Astrocyte of the spinal cord (primary cell): Measurements from ENCODE around the gene MYO1G.
"Not testable (repeated sequence)": the region's sequence is repeated elsewhere in the genome, so short reads cannot be mapped to it uniquely, and the experiment has no call there.

Source experiments
- DNase-seq: peaks from one replicate; pipeline ENCODE4 v3.0.0; 2011; ENCODE audit warnings: low read depth, low spot score
- H3K4me3 ChIP-seq: 2 replicates; pipeline ENCODE4 v1.5.1; 2011; ENCODE audit warnings: low read depth, mild to moderate bottlenecking, low read length, moderate library complexity
- in situ Hi-C: cut with HindIII; loops from 2 replicates; pipeline ENCODE4 v1.10.0; 2017; ENCODE audit warnings: low sequenced_read_pairs
- TF ChIP-seq, protein P1 (sequence below): IDR thresholded peaks from 2 replicates; pipeline ENCODE4 v1.5.1; 2012; ENCODE audit warnings: low read depth, mild to moderate bottlenecking, low read length, inconsistent platforms

Gene MYO1G

DNA sequence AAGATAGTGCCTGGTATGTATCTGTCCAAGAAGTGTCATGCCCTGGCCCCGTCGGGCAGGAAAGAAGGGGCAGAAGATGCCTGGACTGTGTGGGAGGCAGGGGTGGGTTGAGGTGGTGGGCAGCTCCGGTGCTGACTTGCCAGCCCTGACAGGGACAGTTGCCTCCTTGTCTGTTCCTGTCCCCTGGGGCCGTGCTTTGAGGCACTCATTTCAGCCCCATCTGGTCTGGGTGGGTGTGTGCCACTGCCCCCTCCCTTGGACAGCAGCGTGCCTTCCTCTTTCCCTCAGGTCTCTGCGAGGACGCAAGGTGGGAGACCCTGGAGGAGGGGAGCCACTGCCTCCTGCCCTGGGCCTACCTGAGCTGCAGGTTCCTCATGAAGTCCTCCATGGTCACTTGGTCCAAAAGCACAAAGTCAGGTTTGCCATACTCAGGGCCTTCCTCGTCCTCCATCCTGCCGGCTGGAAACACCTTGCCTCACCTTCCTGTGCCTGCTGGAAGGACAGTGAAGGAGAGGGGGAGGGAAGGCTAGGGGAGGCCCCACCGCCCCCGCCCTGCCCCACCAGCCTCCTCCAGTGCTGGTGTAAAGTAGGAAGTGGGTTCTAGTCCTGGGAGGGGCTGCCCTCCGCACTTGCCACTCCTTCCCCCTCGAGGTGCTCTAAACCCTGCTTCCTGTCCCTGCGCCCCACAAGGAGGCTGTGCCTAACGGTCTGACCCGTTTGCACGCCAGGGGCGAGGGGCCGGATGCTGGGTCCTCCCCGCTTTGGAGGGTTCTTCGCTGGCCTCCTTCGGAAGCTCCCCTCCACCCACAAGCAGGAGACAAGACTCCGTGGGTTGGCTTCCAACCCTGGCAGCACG is at the start of gene MYO1G:
Gene MYO1G, minus strand, starts transcription at position 505 of the 856 bp plus-strand sequence. Its CDS starts 54 bp downstream, at position 451.
- no peak for DNase-seq
- H3K4me3 ChIP-seq = no peak within 1 kb of the TSS
- TF ChIP-seq, protein P1, sequence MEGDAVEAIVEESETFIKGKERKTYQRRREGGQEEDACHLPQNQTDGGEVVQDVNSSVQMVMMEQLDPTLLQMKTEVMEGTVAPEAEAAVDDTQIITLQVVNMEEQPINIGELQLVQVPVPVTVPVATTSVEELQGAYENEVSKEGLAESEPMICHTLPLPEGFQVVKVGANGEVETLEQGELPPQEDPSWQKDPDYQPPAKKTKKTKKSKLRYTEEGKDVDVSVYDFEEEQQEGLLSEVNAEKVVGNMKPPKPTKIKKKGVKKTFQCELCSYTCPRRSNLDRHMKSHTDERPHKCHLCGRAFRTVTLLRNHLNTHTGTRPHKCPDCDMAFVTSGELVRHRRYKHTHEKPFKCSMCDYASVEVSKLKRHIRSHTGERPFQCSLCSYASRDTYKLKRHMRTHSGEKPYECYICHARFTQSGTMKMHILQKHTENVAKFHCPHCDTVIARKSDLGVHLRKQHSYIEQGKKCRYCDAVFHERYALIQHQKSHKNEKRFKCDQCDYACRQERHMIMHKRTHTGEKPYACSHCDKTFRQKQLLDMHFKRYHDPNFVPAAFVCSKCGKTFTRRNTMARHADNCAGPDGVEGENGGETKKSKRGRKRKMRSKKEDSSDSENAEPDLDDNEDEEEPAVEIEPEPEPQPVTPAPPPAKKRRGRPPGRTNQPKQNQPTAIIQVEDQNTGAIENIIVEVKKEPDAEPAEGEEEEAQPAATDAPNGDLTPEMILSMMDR = no peak
- in situ Hi-C loops = no loop called here

DNA sequence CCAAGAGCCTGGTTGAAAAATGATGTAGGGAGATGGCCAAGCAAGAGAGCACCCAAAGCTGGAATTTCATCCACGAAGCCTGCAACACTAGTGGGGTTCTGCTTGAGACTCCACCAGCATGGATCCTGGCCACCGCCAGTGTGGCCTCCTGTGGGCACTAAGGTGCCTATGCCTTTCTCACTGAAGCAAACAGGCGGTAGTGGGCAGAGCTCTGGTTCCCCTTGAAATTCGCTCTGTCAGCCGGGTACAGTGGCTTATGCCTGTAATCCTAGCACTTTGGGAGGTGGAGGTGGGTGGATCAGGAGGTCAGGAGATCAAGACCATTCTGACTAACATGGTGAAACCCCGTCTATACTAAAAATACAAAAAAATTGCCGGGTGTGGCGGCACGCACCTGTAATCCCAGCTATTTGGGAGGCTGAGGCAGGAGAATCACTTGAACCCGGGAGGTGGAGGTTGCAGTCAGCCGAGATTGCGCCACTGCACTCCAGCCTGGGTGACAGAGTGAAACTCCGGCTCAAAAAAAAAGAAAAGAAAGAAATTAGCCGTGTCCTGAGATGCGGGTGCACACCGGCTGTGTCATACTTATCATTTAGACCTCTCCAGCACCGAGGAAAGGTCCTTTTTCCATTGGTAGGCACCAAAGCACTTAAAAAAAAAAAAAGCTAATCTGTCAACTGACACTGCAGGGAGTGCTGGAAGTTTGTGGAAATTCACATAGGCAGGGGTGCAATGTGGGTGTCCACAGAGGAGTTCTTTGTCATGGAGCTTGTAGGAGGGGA is 49.5 kb upstream of the MYO1G start:
- no peak overlapping the region for H3K4me3 ChIP-seq
- DNase-seq = no peak
- TF ChIP-seq, protein P1 = no peak
- in situ Hi-C loops = no loop called here

DNA sequence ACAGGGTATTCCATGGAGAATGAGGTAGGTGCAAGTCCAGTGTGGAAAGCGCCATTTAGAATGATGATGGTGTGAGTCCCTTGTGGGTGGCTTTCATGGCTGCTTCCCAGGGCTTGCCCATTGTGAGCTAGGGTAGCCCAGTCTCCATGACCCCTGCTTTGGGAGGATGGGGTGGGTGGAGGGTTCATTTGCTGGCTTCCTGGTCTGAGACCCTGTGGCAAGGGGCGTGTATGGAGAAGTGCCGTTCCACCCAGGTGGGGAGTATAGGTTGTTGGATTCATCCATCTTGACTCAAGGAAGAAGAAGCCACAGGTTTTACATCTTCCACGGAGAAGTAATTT is 48.9 kb upstream of the MYO1G start:
- TF ChIP-seq, protein P1 = no peak
- in situ Hi-C loops = no loop called here
- no peak for DNase-seq
- no peak overlapping the region for H3K4me3 ChIP-seq

DNA sequence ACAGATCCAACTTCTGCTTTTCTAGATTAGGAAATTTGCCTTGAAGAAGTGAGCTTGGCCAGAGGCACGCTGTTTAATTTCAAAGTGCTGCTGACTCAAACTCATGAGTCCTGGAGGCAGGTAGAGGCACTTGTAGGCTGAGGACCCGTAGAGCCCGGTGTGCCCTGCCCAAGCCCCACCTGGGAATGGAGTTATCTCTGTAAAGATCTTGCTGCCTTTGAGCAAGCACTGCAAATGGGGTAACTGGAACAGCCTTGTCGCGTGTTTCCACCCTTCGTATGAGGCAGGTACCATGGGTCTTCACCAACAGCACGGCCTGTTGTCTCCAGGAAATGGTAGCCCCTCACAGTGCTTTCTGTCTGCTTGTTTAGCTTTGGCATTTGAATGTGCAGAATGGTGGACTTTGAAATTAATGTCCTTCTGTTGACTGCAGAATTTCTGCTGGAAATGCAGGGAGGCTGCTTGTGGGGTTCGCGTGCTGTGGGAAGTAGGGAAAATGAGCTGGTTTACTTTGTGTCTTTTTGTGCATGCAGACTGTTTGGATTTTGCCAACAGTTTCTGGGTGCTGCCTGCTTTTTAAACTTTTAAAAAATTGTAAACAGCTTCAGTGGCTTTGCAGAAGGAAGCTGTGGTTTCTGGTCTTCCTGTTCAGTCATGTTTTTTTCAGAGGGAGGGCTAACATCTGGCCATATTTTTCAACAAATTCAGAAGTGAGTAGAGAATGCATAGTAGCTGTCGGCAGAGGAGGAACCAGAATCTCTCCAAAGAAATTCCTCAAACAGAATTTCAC is 48.4 kb upstream of the MYO1G start:
- peak; percentile 22 for DNase-seq
- no peak overlapping the region for H3K4me3 ChIP-seq
- TF ChIP-seq, protein P1 = no peak
- in situ Hi-C loops = no loop called here

DNA sequence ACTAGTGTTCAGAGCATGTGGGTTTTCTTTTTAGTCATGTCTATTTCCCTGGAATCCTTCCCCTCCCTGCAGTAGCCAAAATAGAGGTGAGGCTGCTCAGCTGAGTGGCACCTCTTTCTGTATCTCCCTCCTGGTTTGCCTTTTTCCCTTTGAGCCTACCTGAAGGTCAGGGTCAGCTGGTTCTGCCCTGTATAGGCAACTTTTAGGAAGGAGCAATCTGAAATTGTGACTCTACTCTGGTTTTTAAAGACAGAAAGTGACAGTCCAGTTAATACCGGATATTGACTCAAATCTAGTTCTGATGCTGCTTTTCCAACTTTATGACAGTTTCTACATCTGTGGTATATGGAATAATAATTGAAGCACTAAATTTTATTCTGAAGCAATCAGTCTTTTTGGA is 47.2 kb upstream of the MYO1G start:
- in situ Hi-C loops = no loop called here
- no peak overlapping the region for H3K4me3 ChIP-seq
- no peak for DNase-seq
- TF ChIP-seq, protein P1 = no peak

DNA sequence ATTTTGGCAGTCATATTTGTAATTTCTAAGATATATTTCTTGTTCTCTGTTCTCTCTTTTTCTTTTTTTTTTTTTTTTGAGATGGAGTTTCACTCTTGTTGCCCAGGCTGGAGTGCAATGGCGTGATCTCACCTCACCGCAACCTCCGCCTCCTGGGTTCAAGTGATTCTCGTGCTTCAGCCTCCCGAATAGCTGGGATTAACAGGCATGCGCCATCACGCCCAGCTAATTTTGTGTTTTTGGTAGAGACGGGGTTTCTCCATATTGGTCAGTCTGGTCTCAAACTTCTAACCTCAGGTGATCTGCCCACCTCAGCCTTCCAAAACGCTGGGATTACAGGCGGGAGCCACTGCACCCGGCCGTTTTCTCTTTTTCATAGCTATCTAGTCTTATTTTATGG is 46.7 kb upstream of the MYO1G start:
- in situ Hi-C loops, H3K4me3 ChIP-seq, DNase-seq: not testable (repeated sequence)
